D341Med (cell line): Measurements from ENCODE around the gene CXorf65.

Experiments used
- DNase-seq: peaks from one replicate; pipeline ENCODE4 v3.0.0; 2012; ENCODE audit warnings: low spot score

The CXorf65 gene

DNA sequence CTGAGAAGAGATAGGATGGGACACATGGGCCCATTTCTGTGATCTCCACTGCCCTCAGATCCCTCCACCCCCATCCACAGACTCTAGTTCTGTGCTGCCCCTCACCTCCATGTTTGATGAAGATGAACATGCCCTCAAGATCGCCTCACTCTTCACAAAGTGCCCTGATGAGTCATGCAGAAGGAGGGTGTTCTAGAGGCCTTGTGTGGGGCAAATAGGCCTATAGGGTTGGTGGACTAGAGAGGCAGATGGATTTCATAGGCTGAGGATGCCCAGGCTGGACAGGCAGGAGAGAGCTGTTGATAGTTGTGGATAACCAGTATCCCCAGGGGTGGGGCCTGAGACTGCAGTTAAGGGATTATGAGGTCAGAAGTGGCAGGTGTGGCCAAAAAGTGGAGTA lies at the start of gene CXorf65:
Gene CXorf65 (minus strand): TSS at position 314 of the 400 bp plus-strand sequence. CDS start 184 bp downstream, at position 130.
- DNase-seq = no peak

DNA sequence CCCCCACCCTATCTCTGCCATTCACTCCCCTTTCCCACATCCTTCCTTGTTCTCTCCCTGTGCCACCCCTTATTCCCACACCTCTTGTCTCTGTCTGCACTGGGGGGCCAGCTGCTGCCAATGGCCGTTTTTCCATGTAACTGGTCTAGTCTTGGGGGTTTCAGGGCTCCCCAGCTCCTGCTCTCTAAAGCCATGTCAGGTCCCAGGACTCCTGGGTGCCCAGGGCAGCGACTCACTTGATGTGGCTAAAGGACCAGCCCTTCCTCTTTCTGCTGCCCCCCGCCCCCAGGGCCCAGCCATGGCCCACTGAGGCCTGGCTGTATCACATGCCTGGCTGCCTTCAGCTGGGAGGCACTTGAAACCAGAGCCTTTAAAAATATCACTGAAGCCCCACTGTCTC lies 48.1 kb upstream of the CXorf65 start:
- no peak for DNase-seq

DNA sequence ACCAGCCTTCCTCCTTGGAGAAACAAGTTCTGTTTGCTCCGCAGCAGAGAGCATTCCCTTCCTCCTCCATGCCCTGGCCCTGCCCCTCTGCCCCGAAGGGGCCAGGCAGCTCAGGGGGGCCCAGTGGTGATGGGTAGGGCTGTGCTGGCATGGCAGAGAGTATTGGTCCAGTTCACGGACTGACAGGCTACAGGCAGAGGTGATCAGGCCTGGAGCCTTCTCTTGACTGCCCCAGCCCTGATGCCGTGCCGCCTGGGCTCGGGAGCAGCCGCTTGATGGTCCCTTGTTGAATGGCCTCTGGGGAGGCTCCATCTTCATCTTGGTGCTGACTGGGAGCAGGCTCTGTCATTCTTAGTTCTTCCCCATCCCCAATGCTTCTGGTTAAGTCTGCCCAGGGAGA lies 47.7 kb upstream of the CXorf65 start:
- DNase-seq = no peak

DNA sequence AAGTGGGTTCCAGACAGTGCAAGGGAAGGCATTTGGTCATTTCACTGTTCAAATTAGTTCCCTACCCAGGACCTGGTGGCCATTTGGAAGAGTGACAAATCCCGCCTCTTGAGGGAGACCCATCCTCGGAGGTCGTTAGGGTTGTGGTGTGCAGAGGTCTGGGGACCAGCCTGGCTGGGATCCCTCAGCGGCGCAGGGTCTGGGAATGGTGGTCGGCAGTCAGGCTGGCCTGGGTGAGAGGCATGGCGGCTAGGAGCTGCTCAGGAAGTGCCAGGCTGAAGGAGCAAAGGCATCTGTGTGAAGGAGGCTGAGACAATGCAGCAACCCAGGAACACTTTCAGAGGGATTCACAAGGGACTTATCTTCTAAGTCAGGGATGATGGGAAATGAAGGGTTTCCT lies 44.8 kb upstream of the CXorf65 start:
- no peak for DNase-seq

DNA sequence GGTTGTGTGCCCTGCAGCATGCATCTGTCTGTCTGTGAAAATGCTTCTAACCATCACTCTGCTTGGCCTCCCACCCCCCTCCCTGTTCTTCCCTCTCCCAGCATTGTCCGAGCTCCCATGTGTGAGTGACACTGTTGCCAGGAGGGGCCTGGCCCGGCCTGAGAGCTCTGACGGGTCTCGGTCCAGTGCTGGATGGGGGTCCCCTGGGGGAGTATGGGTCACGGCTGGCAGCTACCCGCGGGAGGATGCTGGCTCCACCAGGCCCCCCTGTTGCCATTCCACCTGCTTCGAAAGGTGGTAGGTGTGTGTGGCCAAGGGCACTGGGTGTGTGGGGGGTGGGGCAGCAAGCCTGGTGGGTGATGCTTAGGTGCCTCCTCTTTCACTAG lies 41.7 kb upstream of the CXorf65 start:
- no peak for DNase-seq

DNA sequence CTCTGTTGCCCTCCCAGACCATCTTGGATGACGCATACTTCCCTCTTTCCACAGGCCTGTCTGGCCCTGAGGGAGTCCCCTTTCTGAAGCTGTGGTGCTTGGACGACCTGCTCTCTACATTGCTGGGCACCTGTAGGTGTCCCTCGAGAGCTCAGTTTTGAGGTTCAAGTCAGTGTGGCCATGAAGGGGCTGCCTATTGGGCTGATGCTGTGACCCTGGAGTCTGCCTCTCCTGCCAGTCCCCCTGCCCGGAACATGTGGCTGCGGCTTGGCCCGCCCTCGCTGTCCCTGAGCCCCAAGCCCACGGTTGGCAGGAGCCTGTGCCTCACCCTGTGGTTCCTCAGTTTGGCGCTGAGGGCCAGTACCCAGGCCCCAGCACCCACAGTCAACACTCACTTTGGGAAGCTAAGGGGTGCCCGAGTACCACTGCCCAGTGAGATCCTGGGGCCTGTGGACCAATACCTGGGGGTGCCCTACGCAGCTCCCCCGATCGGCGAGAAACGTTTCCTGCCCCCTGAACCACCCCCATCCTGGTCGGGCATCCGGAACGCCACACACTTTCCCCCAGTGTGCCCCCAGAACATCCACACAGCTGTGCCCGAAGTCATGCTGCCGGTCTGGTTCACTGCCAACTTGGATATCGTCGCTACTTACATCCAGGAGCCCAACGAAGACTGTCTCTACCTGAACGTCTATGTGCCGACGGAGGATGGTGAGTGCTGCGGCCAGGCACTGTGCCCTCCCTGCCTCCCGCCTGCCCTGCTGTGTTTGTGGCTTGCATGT lies 41.1 kb upstream of the CXorf65 start:
- no peak for DNase-seq

DNA sequence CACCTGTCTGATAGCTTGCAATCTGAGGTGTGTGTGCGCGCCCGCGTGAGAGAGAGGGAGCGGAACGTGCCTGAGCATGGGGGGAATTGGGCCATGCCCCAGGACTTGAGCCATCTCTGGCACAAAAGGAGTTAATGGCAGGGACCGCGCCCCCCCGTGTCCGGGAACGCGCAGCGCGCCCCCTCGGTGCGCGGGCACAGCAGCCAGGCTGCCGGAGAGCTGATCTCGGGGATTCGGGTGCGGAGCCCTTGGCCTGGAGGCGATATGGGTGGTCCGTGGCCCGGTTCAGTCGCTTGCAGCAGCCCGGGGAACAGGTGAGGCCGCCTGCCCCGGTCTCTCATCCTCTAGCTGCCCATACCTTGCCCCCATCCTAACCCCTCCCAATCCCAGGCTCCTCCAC lies 38.1 kb upstream of the CXorf65 start, which contains the start of gene NLGN3:
Gene NLGN3 (plus strand): TSS at position 191 of the 400 bp plus-strand sequence. CDS start 2,909 bp downstream, outside the sequence.
- no peak for DNase-seq

DNA sequence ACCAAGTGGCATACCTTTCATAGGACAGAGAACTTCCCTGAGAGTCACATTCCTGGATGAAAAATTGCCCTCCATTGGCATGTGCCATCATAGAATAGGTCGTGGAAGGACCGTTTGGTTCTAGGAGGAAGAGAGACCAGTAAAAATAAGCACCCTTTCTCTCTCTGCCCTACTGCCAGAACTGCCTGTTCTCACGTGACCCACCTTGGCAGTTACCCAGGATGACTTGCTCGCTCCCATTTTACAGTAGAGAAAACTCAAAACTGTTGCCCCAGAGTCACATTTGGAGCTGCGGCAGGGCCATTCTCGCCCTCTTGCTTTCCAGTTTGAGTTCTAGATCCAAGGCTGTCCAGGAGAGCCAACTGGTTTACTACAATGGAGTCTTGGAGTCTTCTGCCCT lies 37.0 kb upstream of the CXorf65 start:
- no peak for DNase-seq

DNA sequence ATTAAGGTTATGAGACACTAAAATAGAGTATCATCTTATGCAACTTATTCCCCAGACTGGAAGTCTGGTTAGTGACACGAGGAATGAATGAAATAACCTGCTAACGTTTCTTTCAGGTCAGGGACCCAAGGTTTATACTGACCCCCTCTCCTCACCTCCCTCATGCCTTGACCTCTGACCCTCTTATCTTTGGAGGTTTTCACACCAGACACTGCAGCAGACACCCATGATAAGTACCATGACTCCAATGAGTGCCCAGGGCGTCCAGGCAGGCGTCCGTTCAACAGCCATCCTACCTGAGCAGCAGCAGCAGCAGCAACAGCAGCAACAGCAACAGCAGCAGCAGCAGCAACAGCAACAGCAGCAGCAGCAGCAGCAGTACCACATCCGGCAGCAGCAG lies 33.9 kb upstream of the CXorf65 start:
- no peak for DNase-seq

DNA sequence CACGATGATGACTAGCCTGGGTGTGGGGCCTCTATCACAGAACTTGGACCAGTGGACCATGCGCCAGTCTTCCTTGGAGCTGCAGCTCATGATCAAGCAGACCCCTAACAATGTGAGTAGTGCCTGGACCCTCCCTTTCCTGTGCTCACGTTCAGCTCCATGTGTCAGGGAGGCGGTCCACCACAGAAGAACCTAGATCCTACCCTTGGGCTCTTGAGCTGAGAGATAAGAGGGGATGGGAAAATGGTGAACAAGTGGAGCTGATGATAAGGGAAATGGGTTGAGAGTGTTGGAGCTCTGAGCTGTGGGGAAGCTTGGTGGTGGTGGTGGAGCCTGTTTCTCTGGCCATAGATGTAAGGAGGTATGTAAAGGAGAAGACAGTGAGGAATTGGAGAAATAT lies 25.0 kb upstream of the CXorf65 start:
- no peak for DNase-seq

DNA sequence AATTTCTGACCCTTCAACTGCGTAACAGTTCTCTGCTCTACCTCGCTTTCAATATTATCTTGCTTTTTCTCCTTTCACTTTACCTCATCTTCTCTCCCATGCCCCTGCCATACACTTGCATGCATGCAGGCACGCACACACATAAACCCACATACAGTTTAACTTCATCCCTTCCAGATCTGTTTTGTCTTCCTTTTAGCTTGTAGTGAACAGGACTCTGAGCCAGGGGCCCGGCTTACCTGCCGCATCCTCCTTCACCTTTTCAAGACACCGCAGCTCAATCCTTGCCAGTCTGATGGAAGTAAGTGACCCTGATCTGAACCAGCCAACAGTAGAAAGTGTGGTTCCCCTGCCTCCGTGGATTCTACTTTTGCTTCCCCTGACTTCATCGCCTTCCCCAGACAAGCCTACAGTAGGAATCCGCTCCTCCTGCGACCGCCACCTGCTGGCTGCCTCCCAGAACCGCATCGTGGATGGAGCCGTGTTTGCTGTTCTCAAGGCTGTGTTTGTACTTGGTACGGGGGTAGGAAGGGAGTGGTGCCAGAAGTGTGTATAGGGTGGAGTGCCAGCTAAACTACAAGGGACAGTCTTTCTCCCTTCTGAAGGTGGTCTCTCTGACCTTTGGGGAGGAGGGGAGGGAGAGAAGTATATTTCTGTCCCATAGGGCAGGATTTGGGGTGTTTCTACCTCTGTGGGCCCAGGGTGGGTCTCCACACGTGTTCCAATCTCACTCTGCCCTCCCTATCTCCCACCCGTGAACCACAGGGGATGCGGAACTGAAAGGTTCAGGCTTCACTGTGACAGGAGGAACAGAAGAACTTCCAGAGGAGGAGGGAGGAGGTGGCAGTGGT lies 22.6 kb upstream of the CXorf65 start:
- DNase-seq = peak; percentile 71

DNA sequence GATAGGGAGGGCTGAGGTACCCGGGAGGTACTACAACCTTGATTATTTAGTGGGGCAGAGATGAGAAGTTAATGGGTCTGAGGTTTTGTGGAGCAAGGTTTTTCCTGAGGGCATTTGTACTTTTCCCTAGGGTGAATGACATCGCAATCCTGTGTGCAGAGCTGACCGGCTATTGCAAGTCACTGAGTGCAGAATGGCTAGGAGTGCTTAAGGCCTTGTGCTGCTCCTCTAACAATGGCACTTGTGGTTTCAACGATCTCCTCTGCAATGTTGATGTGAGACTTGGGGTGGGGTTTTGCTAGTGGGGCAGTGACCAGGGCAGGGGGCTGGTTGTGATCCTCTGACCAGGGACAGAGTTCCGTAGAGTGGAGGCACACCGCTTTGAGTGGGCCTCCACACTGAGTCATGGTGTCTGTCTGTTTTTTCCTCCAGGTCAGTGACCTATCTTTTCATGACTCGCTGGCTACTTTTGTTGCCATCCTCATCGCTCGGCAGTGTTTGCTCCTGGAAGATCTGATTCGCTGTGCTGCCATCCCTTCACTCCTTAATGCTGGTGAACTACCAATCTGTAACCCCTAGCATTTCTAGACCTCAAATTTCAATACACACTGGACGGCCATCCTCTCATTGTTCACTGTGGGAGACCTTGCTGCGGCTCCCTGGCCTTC lies 21.8 kb upstream of the CXorf65 start:
- no peak for DNase-seq

DNA sequence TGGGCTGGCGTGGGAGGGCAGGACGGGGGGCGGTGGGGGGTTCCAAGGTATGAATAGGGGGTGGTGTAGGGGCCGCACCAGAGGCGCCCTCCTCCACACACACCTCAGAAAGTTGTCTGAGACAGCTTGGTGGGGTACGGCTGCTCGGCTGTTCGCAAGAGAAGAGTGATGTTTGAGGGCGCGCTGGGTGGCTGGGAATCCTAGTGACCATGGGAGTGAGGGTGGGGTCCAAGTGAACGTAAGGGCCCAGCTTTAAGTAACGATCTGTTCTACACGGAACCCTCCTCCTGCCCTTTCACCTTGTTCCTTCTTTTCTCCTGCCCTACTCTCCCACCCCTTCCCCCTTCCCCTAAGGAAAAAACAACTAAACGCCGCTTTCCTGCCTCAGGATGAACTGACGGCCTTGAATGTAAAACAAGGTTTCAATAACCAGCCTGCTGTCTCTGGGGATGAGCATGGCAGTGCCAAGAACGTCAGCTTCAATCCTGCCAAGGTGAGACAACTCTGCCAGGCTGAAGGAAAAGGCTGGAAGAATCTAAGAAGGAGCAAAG lies 12.5 kb upstream of the CXorf65 start:
- no peak for DNase-seq

DNA sequence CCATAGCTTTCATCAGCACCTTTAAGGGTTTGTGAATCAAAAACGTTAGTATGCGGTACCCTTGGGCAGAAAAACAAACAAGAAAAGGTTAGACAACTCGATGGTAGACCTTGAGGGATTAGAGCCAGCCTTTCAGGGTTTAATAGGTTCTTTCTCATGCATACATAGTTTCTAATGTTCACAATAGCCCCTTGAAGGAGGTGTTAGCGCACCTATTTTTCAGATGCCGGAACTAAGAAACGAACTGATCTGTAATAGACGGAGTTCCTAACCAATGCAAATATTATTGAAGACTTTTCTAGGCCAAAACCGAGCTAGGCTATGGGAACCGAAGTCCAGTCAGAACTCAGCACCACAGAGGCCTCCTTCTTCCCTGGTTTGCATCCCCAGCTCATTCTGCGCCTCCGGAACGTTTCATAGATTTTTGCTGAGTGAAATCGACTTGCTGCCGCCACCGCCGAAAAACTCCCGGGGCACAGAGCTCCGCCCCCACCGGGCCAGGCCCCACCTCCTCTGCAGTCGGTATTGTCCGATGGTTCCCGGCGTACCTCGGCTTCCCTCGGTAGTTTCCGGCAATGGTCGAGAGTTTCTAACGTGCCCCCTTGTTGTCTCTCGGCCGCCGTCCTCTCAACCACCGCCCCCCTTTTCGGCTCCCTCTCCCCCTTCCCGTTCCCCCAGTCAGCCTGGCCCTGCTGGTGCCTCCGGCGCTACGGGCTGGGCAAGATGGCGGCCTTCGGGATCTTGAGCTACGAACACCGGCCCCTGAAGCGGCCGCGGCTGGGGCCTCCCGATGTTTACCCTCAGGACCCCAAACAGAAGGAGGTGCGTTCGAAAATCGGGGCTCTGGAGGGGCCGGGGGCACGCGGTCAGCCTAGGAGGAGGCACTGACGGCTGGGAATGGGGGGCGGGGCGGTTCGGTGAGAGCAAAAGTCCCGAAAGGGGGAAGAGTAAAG lies 11.8 kb upstream of the CXorf65 start, which contains the start of gene MED12:
Gene MED12 (plus strand): TSS at position 565 of the 953 bp plus-strand sequence. CDS start 159 bp downstream, at position 724.
- peak; percentile 89 for DNase-seq

DNA sequence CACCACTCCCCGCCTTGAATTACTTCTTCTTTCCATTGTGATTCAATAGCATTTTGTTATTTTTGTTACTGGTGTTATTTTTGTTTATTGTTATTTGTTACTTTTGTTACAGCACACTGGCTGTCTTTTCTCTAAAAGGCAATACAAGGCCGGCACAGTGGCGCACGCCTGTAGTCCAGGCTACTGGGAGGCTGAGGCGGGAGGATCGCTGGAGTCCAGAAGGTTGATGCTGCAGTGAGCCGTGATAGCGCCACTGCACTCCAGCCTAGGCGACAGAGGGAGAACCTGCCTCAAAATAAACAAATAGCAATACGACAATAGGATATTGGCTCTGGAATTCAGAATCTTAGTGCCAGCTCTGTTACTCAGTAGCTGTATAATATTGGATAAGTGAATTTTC lies 10.8 kb upstream of the CXorf65 start:
- no peak for DNase-seq

DNA sequence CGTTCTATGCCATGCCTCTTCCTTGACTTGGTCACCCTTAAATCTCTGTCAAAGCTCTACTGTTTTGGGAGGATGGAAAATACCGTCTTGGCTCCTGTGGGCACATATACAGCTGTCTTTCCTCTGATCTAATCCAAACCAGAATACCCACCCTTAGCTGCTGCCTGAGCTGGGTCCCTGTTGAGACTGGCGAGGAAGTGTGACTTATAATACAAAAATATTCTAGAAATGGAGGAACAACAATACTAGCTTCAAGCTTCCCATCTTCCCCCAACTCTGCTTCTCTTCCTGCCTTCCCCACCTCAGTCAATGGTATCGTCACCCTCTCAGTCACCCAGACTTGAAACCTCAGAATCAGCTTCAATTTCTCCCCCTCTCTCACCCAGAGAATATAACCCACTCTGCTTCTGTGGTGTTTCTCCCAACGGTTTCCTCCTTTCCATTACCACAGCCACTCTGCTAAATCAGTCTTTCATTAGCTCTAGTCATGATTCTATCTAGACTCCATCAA lies 5.4 kb upstream of the CXorf65 start:
- no peak for DNase-seq

DNA sequence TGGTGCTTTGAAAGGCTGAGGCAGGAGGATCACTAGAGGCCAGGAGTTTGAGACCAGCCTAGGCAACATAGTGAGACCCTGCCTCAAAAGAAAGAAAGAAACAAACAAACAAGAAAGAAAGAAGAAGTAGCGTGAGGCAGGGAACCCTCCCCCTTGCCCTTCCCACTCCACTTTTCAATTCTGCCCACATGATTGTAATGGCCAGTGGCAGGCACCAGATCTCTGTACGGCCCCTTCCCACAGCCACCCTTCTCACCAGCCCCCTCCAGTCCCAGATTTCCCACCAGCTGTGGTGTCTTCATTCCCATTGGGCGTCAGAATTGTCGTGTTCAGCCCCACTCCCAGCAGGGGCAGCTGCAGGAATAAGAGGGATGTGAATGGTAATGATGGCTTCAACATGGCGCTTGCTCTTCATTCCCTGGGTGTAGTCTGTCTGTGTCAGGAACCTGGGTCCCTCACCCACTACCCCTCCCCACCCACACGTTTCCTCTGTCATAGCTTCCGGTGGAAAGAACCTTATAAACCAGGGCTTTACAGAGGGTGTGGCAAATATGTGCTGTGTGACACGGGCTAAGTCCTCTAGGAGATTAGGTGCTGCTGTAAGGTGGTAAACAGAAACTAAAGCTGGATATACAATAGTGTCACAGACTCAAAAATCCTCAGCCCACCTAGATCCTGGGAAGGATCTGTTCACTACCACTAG lies 4.8 kb upstream of the CXorf65 start, which contains the start of gene IL2RG:
Gene IL2RG (minus strand): TSS at position 437 of the 703 bp plus-strand sequence. CDS start 38 bp downstream, at position 399.
- no peak for DNase-seq

DNA sequence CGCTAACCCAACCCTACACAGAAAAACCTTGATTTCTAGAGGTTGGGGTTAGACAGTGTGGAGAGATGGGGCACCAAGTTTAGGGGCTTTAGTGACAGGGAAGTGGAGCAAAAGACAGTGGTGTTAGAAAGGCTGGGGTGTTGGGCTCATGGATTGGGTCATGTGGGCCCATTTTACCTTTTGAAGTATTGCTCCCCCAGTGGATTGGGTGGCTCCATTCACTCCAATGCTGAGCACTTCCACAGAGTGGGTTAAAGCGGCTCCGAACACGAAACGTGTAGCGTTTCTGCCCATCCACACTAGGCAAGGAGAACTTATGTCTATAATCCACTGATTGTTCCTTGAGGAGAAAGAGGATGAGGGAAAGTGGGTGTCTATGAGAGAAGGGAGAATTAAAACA lies 2.5 kb upstream of the CXorf65 start:
- no peak for DNase-seq

DNA sequence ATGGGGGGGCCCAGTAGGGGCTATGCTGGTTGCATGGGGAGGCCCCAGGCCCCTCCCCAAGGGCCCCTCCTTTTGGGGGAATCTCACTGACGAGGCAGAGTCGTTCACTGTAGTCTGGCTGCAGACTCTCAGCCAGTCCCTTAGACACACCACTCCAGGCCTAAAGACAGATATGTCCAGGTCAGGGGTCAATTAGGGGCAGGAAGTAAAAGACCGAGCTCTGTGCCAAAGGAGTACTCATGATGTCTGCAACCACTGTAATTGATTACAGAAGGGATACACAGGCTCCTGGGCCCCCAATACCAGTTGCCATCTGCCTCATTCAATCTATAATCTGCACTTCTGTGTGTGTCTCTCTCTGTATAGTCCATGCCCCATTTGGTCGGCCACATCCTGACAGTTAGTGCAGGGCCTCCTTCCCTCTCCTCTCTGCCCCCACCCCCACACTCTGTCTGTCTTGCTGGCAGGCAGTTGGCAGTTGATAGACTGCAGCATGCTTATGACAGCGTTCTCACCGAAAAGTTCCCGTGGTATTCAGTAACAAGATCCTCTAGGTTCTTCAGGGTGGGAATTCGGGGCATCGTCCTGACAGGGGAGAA lies 1.3 kb upstream of the CXorf65 start:
- no peak for DNase-seq

DNA sequence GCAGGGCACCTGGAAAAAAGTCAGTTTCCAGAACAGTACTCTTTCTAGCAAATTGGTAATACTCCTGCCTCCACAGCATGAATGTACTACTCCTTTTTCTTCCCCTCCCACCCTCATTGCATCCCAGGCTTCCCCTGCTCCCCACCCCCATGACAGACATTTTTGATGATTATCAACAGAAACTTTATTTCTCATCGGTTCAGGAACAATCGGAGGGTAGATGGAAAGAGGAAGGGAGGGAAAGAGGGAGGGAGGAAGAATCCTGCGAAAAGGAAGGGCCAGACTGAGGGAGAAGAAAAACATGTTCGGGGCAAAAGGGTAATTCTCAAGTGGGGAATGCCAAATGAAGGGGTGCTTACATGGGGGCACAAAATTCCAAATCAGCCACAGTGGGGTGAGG lies 705 bp upstream of the CXorf65 start:
- DNase-seq = no peak
